Uterus (tissue), 4 donors: ENCODE data around the gene KIF24. TPM values are rescaled to one million over a fixed set of nuclear protein-coding genes. Genes with fewer than 3 reads are reported as not detected.

ENCODE experiments used
- DNase-seq, 2 donors: peaks; one replicate each; pipeline ENCODE4 v3.0.0-alpha.2; 2019 to 2020
- H3K27ac ChIP-seq, 2 donors: fragments of 200-600 bp; sonication (generic); 1 replicate in 1 of 2; 2 replicates in 1 of 2; pipeline ENCODE4 v1.5.1; 2016 to 2018
- H3K27me3 ChIP-seq, 2 donors: fragments of 200-600 bp; sonication (generic); one replicate each; pipeline ENCODE4 v1.5.1; 2018 to 2019; ENCODE audit warnings: control low read depth in 1 of 2
- H3K36me3 ChIP-seq, 2 donors: fragments of 200-600 bp; sonication (generic); one replicate each; pipeline ENCODE4 v1.5.1; 2019; ENCODE audit warnings: control low read depth in 1 of 2
- H3K4me1 ChIP-seq, 2 donors: fragments of 200-600 bp; sonication (generic); one replicate each; pipeline ENCODE4 v1.5.1; 2018 to 2019; ENCODE audit warnings: control low read depth in 1 of 2
- H3K4me3 ChIP-seq, 2 donors: fragments of 200-600 bp; sonication (generic); 1 replicate in 1 of 2; 2 replicates in 1 of 2; pipeline ENCODE4 v1.5.1; 2018 to 2019; ENCODE audit warnings: mild to moderate bottlenecking in 1 of 2
- H3K9me3 ChIP-seq, 2 donors: fragments of 200-600 bp; sonication (generic); one replicate each; pipeline ENCODE4 v1.5.1; 2019; ENCODE audit warnings: control low read depth in 1 of 2
- CTCF ChIP-seq, 4 experiments: fragments of 200-600 bp in 2 of 4; fragments of 450-650 bp in 2 of 4; sonication (generic) in 2 of 4; IDR thresholded peaks; one replicate each; pipeline ENCODE4 v1.5.1; 2016 to 2019; ENCODE audit warnings: antibody characterized with exemption in 4 of 4, mild to moderate bottlenecking in 2 of 4, moderate library complexity in 1 of 4
- POLR2A ChIP-seq, 2 donors: fragments of 450-650 bp; IDR thresholded peaks; one replicate each; pipeline ENCODE4 v1.6.1; 2016; ENCODE audit warnings: antibody characterized with exemption in 2 of 2, mild to moderate bottlenecking in 1 of 2, moderate library complexity in 1 of 2
- intact Hi-C: fragments of 100-400 bp; cut with DNase I; formaldehyde crosslinking; loops from one replicate; pipeline ENCODE4 v1.15.1; 2023; ENCODE audit warnings: low total_unique reads
- small RNA-seq: library from RNA; depleted of rRNA; stranded (forward); fragments of <200 nt; gene quantifications from one replicate; pipeline ENCODE3, GENCODE V24; 2016
- total RNA-seq, 4 donors: library from RNA; depleted of rRNA in 3 of 4; stranded (reverse); fragments of >200 nt in 3 of 4; gene quantifications; one replicate each; pipeline versions ENCODE4 v1.1.0 to v1.2.4, GENCODE V29; 2014 to 2023
- donor health status: DM: yes; HTN: yes; CAD: no.

The KIF24 gene
- total RNA-seq, 4 donors from 2014 or later = 1.2 to 6.1 (median 1.5) TPM

DNA sequence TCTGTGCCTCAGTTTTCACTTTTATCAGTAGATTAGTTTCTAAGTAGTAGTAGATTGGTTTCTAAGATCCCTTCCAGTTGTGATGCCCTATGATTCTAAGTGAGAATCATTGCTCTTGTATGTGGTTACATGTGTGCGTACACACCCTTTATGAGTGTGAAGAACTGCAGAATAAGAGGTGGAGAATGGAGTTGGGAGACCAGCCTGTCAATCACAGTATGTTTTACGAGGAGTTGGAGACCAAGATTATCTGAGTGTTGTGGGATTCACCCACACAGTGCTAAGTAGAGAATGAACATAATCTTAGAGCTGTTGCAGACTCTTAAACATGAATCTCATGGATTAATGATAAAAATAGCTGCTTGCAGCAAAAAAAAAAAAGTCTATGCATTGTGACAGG lies 37.6 kb downstream of the KIF24 start:
- intact Hi-C loops = no loop called here
- no peak for TF ChIP-seq POLR2A (IDR thresholded peaks at IDR 0.05)
- no peak for TF ChIP-seq CTCF (IDR thresholded peaks at IDR 0.05)
- Histone ChIP-seq H3K27me3 (no peaks in the 10 kb centered on the region), H3K4me3 (no peak overlapping the region), H3K27ac (no peak overlapping the region), H3K4me1 (no peaks in the 10 kb centered on the region), H3K9me3 (no peaks in the 10 kb centered on the region), H3K36me3 (no peaks in the 10 kb centered on the region)
- DNase-seq = no peak

DNA sequence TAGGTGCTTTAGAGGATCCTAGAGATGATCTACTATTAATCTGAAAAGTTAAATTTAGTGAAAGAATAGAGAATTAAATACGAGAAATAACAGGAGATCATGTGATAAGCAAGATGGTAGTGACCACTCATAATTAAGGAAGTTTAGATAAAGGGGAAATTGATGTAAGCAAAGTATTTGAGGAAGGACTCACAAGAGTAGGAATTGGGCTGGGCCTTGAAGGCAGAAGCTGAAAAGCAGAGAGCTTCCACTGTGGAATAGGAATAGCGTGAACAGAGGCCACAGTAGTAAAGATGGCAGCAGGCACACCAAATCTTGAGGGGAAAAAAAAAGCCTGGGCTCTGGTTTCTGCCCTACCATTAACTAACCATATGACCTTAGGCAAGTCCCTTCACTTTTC lies 38.0 kb downstream of the KIF24 start:
- no peak overlapping the region for H3K27ac ChIP-seq
- H3K27me3 ChIP-seq = no peaks in the 10 kb centered on the region
- H3K4me1 ChIP-seq = no peaks in the 10 kb centered on the region
- TF ChIP-seq CTCF (IDR thresholded peaks at IDR 0.05) (no peak), POLR2A (IDR thresholded peaks at IDR 0.05) (no peak)
- no peaks in the 10 kb centered on the region for H3K36me3 ChIP-seq
- H3K4me3 ChIP-seq = no peak overlapping the region
- no peaks in the 10 kb centered on the region for H3K9me3 ChIP-seq
- DNase-seq = no peak
- intact Hi-C loops = no loop called here

DNA sequence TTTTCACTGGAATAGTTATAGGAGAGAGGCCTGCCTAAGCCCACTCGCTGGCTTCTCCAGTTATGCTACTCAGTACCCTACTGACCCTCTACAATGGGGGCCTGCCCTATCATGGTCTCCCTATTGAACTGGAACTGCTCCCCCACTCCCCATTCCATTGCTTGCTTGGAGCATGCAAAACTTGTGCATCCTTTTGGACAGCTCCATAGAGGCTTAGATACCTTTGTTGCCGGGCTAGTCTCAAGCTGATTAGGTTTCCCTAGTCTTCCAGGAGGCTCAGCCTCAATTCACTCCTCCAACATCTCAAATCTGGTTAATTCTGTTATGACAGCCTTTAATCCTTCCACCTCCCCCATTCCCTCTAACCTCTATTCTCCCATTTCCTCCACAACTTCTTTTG lies 39.9 kb downstream of the KIF24 start:
- Histone ChIP-seq H3K27ac (no peak overlapping the region), H3K36me3 (no peaks in the 10 kb centered on the region), H3K27me3 (no peaks in the 10 kb centered on the region), H3K4me3 (no peak overlapping the region), H3K4me1 (no peaks in the 10 kb centered on the region), H3K9me3 (no peaks in the 10 kb centered on the region)
- DNase-seq = no peak
- intact Hi-C loops = no loop called here
- no peak for TF ChIP-seq CTCF (IDR thresholded peaks at IDR 0.05)
- no peak for TF ChIP-seq POLR2A (IDR thresholded peaks at IDR 0.05)

- intact Hi-C loops = no loop called here
- no peaks in the 10 kb centered on the region for H3K27me3 ChIP-seq
- TF ChIP-seq CTCF (IDR thresholded peaks at IDR 0.05) (no peak), POLR2A (IDR thresholded peaks at IDR 0.05) (no peak)
- no peaks in the 10 kb centered on the region for H3K9me3 ChIP-seq
- no peak overlapping the region for H3K4me3 ChIP-seq
- H3K36me3 ChIP-seq = no peaks in the 10 kb centered on the region
- H3K27ac ChIP-seq = no peak overlapping the region
- DNase-seq = no peak
- no peaks in the 10 kb centered on the region for H3K4me1 ChIP-seq
Measured at GRCh38 chr9:34282096-34282495, 47.0 kb downstream of the KIF24 start.

DNA sequence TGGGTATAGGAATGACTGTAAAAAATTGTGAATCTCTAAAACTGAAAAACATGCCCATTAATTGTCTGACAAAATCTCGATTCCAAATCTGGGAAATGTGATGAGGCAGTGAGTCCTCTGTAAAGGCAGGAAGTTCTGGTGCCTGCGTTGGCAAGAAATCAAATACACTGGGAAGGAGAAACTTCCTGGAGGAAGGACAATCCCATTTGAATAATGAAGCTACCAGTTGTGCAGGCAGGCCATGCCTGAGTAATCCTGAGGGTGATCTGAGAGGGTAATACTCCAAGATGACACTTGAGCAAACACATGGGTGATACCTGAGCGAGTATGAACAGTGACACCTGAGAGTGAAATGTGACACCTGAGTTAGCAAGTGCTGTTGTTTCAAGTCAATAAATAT lies 49.7 kb downstream of the KIF24 start:
- H3K27ac ChIP-seq = no peak overlapping the region
- intact Hi-C loops = no loop called here
- no peaks in the 10 kb centered on the region for H3K27me3 ChIP-seq
- no peaks in the 10 kb centered on the region for H3K36me3 ChIP-seq
- no peak for TF ChIP-seq CTCF (IDR thresholded peaks at IDR 0.05)
- no peak for TF ChIP-seq POLR2A (IDR thresholded peaks at IDR 0.05)
- H3K4me3 ChIP-seq = no peak overlapping the region
- no peaks in the 10 kb centered on the region for H3K4me1 ChIP-seq
- no peaks in the 10 kb centered on the region for H3K9me3 ChIP-seq
- DNase-seq = peak in 1 of 2 donors; percentile 22

Small RNAs within 50 kb of the gene (small RNA-seq; reads per million reads assigned to genes)
- gene RNU2-50P = not detected

Other genes starting within 250 kb of the KIF24 start
- 10 to 100 TPM in 3 of 4 donors, 1 to 10 TPM in 1; 6.4 to 35.3 (median 30.3) TPM for gene DCAF12, start 202.6 kb downstream of the KIF24 start, total RNA-seq
- 10 to 100 TPM; 17.1 to 60.4 (median 24.9) TPM for gene UBAP1, start 150.2 kb downstream of the KIF24 start, total RNA-seq
- 10 to 100 TPM in 3 of 4 donors, 1 to 10 TPM in 1; 7.6 to 24.6 (median 20.2) TPM for gene NUDT2, start 301 bp upstream of the KIF24 start, total RNA-seq
- gene MYORG, start 47.6 kb upstream of the KIF24 start, total RNA-seq = 1 to 10 TPM in 3 of 4 donors, under 1 TPM in 1; under 0.01 to 6.6 (median 2.3) TPM
- gene FAM219A, start 129.3 kb upstream of the KIF24 start, total RNA-seq = 10 to 100 TPM in 2 of 4 donors, 1 to 10 TPM in 2; 2.3 to 33.0 (median 14.9) TPM
- 1 to 10 TPM in 1 of 4 donors, under 1 TPM in 1, not detected in 2; 0.95 to 3.8 TPM for gene DNAI1, start 129.5 kb upstream of the KIF24 start, total RNA-seq
- gene ENHO, start 193.7 kb upstream of the KIF24 start, total RNA-seq = 1 to 10 TPM in 1 of 4 donors, not detected in 3; 2.2 TPM